ENCODE data around the gene TRANK1.

- no peak for TF ChIP-seq POLR2A (IDR thresholded peaks at IDR 0.05)
- no peak for TF ChIP-seq CTCF (IDR thresholded peaks at IDR 0.05)
Measured at GRCh38 chr3:36890261-36890660, 54.6 kb downstream of the TRANK1 start.
